IPS DF 6.9 (cell line): ENCODE results near the gene DARS2.
"Not testable (repeated sequence)": the region's sequence is repeated elsewhere in the genome, so short reads cannot be mapped to it uniquely, and the experiment has no call there.

Source experiments
- DNase-seq: peaks from one replicate; pipeline ENCODE4 v3.0.0-alpha.2; 2013; ENCODE audit warnings: low read depth, low spot score
- H3K27ac ChIP-seq: one replicate; pipeline ENCODE4 v1.5.1; 2013; ENCODE audit warnings: low read length, control low read depth
- H3K27me3 ChIP-seq: 2 replicates; pipeline ENCODE4 v1.6.1; 2013; ENCODE audit warnings: mild to moderate bottlenecking, low read length; ENCODE audit not compliant: control insufficient read depth, insufficient read depth
- H3K36me3 ChIP-seq: 2 replicates; pipeline ENCODE4 v1.6.1; 2013; ENCODE audit warnings: low read length; ENCODE audit not compliant: control insufficient read depth, insufficient read depth
- H3K4me1 ChIP-seq: 2 replicates; pipeline ENCODE4 v1.6.1; 2013; ENCODE audit warnings: low read length; ENCODE audit not compliant: control insufficient read depth, insufficient read depth
- H3K4me3 ChIP-seq: 2 replicates; pipeline ENCODE4 v1.5.1; 2013; ENCODE audit warnings: mild to moderate bottlenecking, low read length
- H3K9me3 ChIP-seq: 2 replicates; pipeline ENCODE4 v1.6.1; 2013; ENCODE audit warnings: low read length, inconsistent platforms; ENCODE audit not compliant: control insufficient read depth, insufficient read depth
- WGBS: extraction: QIAGEN DNeasy Blood & Tissue Kit; methylation state at CpG from one replicate; pipeline ENCODE4 v1.1.7; 2013; ENCODE audit warnings: mixed read lengths, missing lambda C conversion rate; ENCODE audit not compliant: insufficient read length, insufficient coverage; 5-methylcytosine and 5-hydroxymethylcytosine counted together

DARS2 gene, protein sequence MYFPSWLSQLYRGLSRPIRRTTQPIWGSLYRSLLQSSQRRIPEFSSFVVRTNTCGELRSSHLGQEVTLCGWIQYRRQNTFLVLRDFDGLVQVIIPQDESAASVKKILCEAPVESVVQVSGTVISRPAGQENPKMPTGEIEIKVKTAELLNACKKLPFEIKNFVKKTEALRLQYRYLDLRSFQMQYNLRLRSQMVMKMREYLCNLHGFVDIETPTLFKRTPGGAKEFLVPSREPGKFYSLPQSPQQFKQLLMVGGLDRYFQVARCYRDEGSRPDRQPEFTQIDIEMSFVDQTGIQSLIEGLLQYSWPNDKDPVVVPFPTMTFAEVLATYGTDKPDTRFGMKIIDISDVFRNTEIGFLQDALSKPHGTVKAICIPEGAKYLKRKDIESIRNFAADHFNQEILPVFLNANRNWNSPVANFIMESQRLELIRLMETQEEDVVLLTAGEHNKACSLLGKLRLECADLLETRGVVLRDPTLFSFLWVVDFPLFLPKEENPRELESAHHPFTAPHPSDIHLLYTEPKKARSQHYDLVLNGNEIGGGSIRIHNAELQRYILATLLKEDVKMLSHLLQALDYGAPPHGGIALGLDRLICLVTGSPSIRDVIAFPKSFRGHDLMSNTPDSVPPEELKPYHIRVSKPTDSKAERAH

DNA sequence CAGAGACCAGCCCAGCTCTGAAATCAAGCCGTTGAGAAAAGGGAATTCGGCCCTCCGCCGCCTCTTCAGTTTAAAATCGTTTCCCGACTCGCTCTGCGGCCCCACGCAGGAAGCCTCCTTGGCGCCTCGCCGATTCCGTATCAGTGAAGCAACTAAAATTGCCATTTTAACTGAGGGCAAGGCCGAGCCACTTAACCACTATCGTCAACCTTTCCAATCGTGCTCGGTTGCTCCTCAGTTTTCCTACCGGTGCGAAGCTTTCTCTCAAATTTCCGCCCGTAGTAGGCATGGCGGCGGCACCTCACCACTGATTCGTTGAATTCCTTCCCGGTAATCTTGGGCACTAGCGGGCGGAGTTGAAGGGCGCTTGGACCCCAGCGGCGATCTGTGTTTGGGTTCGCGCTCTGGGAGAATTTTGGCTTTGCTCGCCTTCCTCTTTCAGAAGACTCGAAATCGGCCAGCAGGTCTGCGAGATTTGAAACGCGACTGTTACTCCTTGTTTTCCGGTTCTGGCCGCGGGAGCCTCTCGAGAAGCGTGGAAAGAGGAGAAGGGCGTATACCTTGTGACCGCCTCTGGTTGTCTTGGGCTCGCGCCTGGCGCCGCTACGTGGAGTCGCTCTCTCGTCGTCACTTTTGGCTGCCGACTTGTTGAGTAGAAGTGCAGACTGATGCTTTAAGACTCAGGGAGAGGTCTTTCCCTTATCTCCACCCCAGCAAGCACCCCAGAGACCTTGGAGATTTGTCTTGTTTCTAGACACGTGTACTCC lies at the start of gene DARS2, which contains the start of gene CENPL:
DARS2 (plus strand) TSS at position 359 of the 767 bp plus-strand sequence. CDS start 557 bp downstream, outside the sequence.
CENPL (minus strand) TSS at position 569 of the 767 bp plus-strand sequence. CDS start 13,584 bp downstream, outside the sequence.
- H3K4me3 ChIP-seq: peak within 1 kb of the TSS; percentile 97
- H3K27ac ChIP-seq: no peak within 1 kb of the TSS
- peak; percentile 94 for DNase-seq
- H3K4me1 ChIP-seq: no peaks in the 10 kb centered on the region
- no peaks in the 10 kb centered on the region for H3K36me3 ChIP-seq
- no peaks in the 10 kb centered on the region for H3K27me3 ChIP-seq
- no peaks in the 10 kb centered on the region for H3K9me3 ChIP-seq
- no CpG with 5 or more reads among the region's 55 CpGs for WGBS

DNA sequence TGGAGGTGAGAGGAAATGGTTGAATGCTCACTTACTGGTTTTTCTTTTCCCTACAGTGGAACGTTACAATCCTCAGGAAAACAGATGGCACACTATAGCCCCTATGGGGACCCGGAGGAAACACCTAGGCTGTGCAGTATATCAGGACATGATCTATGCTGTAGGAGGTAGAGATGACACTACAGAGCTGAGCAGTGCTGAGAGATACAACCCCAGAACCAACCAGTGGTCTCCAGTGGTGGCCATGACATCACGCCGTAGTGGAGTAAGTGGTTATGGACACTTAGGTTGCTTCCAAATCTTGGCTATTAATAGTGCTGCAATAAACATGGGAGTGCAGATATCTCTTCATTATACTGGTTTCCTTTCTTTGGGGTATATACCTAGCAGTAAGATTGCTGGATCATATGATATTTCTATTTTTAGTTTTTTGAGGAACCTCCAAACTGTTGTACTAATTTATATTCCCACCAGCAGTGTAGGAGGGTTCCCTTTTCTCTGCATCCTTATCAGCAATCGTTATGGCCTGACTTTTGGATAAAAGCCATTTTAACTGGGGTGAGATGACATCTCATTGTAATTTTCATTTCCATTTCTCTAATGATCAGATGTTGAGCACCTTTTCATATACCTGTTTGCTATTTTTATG lies 48.8 kb upstream of the DARS2 start:
- H3K27me3 ChIP-seq: no peaks in the 10 kb centered on the region
- no peaks in the 10 kb centered on the region for H3K4me1 ChIP-seq
- H3K4me3 ChIP-seq: no peak overlapping the region
- no CpG with 5 or more reads among the region's 5 CpGs for WGBS
- no peak for DNase-seq
- no peaks in the 10 kb centered on the region for H3K9me3 ChIP-seq
- no peak overlapping the region for H3K27ac ChIP-seq
- H3K36me3 ChIP-seq: no peaks in the 10 kb centered on the region

DNA sequence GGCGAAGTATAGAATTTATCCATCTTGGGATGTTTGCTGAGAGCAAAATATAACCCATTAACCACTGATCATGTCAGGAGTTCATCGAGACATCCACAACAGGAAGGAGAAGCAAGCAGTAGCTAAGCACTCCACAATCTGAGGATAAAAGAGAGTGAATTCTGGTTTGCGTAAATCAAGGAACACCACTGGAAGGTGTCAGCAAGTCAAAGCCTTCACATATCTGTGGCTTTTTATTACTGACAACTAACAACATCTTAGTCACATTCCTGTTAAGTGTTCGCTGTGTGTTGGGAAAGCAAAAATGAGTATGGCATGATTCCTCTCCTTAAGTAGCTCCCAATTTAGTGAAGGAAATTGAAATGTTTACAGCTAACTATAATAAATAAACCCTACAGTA lies 44.5 kb upstream of the DARS2 start:
- Histone ChIP-seq H3K27me3 (no peaks in the 10 kb centered on the region), H3K27ac (no peak overlapping the region), H3K4me1 (no peaks in the 10 kb centered on the region), H3K4me3 (no peak overlapping the region), H3K9me3 (no peaks in the 10 kb centered on the region), H3K36me3 (no peaks in the 10 kb centered on the region)
- no CpG with 5 or more reads among the region's 4 CpGs for WGBS
- DNase-seq: no peak

DNA sequence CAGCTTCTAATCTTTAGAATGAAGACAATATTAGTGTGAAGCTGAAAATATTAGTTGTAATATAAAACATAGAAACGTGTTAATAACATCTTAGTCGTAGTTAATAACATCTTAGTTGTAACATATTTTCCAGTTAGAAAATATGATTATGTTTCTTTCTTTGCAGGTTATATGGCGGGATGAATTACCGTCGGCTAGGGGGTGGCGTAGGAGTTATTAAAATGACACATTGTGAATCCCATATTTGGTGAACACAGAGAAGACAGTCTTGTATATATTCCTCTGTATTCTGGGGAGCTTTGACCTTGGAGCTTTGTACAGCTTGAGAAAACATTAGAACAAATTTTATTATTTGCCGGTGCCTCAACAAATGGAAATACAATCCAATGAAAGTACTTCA lies 39.5 kb upstream of the DARS2 start:
- no peaks in the 10 kb centered on the region for H3K27me3 ChIP-seq
- no CpG with 5 or more reads among the region's 7 CpGs for WGBS
- no peaks in the 10 kb centered on the region for H3K36me3 ChIP-seq

DNA sequence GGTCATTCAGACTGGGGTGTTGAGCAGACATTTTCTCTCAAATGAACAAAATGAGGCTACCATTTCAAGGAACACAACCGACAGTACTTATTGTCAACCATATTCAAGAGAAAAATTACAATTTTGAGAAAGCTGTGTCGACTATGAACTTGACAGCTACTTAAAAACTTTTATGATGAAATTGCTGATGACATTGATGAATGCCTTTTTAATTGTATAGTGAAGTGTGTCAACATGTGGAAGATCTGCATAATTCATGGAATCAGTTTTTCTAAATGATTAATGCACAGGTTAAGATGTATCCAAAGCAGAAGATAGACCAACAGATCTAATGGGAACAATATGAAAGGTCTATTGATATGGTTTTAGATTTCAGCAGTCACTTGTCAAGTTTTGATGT lies 34.6 kb upstream of the DARS2 start:
- no CpG with 5 or more reads among the region's 2 CpGs for WGBS
- Histone ChIP-seq H3K27ac (no peak overlapping the region), H3K27me3 (no peaks in the 10 kb centered on the region), H3K4me3 (no peak overlapping the region), H3K4me1 (peaks cover 2% of the 10 kb centered on the region; the same call in 1 of the 2 replicates), H3K9me3 (no peaks in the 10 kb centered on the region), H3K36me3 (no peaks in the 10 kb centered on the region)
- no peak for DNase-seq

More for the DNA sequence above, 39.5 kb upstream of the DARS2 start:
- Histone ChIP-seq H3K4me1 (no peaks in the 10 kb centered on the region), H3K4me3 (no peak overlapping the region), H3K27ac (no peak overlapping the region), H3K9me3 (no peaks in the 10 kb centered on the region)
- no peak for DNase-seq

DNA sequence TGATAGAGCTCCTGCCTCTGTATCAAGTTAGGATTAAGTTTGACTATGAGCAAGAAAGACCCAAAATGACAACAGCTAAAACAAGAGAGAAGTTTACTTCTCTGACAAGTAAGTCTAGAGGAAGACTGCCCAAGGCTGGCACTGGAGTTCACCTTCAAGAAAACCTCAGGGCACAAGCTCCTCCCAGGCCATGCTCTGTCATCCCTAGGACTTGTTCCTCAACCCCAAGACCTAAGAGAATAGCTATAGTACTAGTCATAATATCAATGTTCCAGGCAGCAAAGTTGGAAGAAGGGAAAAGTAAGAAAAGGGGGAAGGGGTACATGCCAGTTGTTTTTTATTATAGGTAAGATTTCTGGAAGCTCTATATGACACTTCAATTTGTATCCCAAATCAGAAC lies 26.4 kb upstream of the DARS2 start:
- H3K4me1 ChIP-seq: no peaks in the 10 kb centered on the region
- H3K27me3 ChIP-seq: no peaks in the 10 kb centered on the region
- H3K27ac ChIP-seq: no peak overlapping the region
- no peaks in the 10 kb centered on the region for H3K36me3 ChIP-seq
- H3K9me3 ChIP-seq: no peaks in the 10 kb centered on the region
- H3K4me3 ChIP-seq: no peak overlapping the region
- no peak for DNase-seq

DNA sequence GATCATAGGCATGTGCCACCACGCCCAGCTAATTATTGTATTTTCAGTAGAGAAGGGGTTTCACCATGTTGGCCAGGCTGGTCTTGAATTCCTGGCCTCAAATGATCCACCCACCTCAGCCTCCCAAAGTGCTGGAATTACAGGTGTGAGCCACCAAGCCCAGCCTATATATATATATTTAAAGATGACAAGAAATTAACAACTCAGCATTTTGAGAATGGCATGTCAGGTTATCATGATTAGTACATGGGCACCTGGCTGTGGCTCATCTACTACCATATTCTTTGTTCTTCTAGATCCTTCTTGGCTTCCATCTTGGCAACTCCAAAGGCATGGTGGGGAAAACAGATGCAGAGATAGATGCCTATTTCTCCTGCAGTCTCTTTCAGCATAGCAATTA lies 24.5 kb upstream of the DARS2 start:
- H3K27me3 ChIP-seq, DNase-seq, H3K27ac ChIP-seq, H3K36me3 ChIP-seq, H3K9me3 ChIP-seq, H3K4me1 ChIP-seq, H3K4me3 ChIP-seq: not testable (repeated sequence)
- no CpG with 5 or more reads among the region's 1 CpG for WGBS

DNA sequence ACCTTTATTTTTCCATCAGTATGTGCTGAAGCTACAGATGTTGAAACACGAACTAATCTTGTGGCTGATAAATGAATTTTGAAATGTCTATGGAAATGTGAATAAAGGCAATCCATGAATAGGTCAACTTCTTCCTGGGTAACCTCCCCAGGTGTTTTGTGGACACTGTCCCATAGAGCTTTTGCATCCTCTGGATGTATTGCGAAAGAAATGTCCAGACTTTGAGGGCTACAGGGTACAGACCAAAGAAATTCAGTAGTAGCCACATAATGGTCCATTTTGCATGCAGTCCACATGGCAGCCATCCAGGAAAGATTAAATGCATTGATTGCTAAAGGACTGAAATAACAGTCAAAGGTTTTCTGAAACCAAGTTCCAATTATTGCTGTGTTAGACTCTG lies 21.5 kb upstream of the DARS2 start:
- H3K4me3 ChIP-seq: no peak overlapping the region
- no peaks in the 10 kb centered on the region; the same call in 1 of the 2 replicates for H3K36me3 ChIP-seq
- no peak for DNase-seq
- no peaks in the 10 kb centered on the region; the same call in 1 of the 2 replicates for H3K27me3 ChIP-seq
- no peak overlapping the region for H3K27ac ChIP-seq
- WGBS: no CpG with 5 or more reads among the region's 2 CpGs
- no peaks in the 10 kb centered on the region for H3K9me3 ChIP-seq
- no peaks in the 10 kb centered on the region for H3K4me1 ChIP-seq

DNA sequence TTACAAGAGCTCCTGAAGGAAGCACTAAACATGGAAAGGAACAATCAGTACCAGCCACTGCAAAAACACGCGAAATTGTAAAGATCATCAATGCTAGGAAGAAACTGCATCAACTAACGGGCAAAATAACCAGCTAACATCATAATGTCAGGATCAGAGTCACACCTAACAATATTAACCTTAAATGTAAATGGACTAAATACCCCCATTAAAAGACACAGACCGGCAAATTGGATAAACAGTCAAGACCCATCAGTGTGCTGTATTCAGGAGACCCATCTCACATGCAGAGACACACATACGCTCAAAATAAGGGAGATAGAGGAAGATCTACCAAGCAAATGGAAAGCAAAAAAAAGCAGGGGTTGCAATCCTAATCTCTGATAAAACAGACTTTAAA lies 10.8 kb upstream of the DARS2 start:
- H3K27me3 ChIP-seq, H3K36me3 ChIP-seq, H3K27ac ChIP-seq, H3K4me3 ChIP-seq, H3K4me1 ChIP-seq, H3K9me3 ChIP-seq, DNase-seq: not testable (repeated sequence)
- WGBS: no CpG with 5 or more reads among the region's 5 CpGs

DNA sequence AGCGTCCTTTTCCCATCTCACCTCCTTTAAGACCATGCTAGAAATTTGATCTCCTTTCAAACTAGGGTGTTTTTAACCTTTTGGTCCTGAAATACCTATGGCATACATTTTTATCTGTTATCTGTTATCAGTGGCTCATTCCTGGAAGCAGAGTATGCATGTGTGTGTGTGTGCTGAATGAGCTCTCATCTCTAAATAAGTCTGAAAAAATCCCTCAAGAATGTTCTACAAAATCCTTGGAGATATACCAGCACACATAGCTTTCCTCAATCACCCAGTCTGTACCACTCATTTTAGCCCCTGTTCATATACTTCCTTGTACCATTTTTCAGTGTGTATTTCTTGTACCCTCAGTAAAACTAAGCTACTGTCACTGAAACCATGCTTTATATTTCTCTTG lies 6.0 kb upstream of the DARS2 start:
- no peaks in the 10 kb centered on the region for H3K27me3 ChIP-seq
- H3K27ac ChIP-seq: no peak overlapping the region
- no peak for DNase-seq
- no peak overlapping the region for H3K4me3 ChIP-seq
- H3K9me3 ChIP-seq: no peaks in the 10 kb centered on the region
- WGBS: no CpG with 5 or more reads among the region's 1 CpG
- H3K4me1 ChIP-seq: no peaks in the 10 kb centered on the region
- no peaks in the 10 kb centered on the region for H3K36me3 ChIP-seq
